CD4-positive, alpha-beta T cell treated with Interleukin-4 for 1 hour (primary cell): ENCODE measurements around the gene UMOD.
A peak's percentile ranks its signal among the peaks of the same experiment; 100 is the strongest.
"Not testable (repeated sequence)": the region's sequence is repeated elsewhere in the genome, so short reads cannot be mapped to it uniquely, and the experiment has no call there.

Experiments
- DNase-seq, 2 donors: peaks; one replicate each; pipeline ENCODE4 v3.0.0-alpha.2; 2020 to 2022

UMOD gene

DNA sequence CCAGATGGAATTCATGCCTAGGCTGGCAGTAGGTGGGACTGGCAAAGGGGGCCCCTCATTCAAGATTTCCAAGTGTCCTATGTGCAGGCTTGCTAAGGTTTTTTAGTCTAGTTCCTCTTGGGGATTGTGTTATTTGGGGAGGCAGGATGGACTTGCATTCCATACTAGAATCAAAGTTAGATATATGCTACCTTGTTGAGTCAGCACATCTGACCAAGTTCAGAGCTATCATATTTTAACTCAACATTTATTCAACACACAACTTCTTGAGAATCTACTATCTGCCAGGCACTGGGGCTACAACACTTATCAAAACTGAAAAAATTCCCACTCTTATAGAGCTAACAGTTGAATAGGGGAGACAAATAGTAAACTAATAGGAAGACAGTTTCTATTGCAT, 31.9 kb downstream of the UMOD start:
- DNase-seq = no peak

DNA sequence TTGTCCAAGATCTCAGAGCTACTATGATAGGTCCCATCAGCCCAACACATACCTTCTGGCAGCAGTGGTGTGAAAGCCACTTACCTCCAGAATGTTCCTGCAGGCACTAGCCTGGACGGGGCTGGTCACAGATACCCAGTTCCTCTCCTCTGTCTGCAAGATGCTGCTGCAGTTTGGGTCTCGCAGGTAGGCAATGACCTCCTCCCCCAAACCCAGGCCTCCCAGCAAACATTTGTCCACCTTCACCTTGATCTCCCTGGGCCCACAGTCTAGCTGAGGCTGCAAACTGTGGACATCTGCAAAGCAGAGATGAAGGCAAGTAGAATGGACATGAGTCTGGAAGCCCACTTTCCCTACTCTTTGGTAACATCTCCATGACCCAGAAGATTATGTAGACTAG, 32.3 kb downstream of the UMOD start:
- no peak for DNase-seq

GRCh38 chr16:20319406-20319805, 33.1 kb downstream of the UMOD start:
- no peak for DNase-seq

DNA sequence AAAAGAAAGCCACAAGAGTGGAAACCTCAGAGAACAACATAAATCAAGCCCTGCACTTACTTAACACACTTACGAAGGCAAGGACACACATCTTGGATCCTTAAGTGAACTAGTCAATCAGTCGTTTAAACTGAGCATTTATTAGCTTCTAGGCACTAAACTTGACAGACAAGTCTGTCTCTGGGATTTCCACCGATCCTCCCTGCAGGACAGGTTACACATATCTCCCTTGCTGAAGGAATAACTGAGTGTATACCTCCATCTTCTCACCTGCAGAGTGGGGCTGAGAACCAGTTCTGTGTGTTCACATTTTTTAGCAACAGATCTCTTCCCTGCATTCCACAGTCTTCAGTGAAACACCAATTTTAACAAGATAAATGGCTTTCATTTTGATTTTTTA, 34.1 kb downstream of the UMOD start:
- DNase-seq = no peak

DNA sequence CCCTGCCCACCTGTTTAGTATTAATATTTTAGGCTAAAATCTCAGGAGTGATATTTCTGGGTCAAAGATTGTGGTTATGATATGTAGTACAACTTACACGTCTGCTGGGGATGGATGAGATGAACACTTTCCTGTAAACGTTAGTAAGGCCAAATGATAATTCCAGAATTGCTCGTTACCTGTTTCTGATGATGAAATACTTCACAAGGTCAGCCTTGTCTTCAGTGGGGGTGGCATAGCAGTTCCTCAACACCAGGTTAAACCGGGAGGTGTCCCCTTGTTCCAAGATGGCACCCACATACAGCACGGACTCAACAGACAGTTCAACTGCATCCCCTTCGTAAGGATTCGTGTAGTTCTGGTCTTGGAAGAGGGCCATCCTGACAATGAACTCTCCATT, 34.5 kb downstream of the UMOD start:
- DNase-seq = no peak

DNA sequence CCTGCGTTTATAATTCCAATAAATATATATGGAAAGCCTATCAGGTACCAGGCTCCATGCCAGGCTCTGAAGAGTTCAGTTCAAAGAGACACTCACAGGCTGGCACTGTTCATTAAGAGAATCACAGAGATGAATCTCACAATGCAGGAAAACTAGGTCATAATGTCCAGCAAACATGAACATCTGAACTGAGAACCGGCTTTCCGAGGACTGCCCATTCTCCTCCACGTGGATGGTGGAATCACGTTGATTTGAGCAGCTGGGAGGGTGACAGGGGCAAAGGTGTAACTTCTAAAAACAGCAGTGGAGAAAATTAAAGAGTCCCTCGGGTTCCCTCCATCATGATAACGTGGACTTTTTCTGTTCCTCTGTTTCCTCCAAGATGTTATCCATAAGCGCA, 35.4 kb downstream of the UMOD start:
- DNase-seq = no peak

GRCh38 chr16:20316715-20317114, 35.8 kb downstream of the UMOD start:
- DNase-seq = no peak

DNA sequence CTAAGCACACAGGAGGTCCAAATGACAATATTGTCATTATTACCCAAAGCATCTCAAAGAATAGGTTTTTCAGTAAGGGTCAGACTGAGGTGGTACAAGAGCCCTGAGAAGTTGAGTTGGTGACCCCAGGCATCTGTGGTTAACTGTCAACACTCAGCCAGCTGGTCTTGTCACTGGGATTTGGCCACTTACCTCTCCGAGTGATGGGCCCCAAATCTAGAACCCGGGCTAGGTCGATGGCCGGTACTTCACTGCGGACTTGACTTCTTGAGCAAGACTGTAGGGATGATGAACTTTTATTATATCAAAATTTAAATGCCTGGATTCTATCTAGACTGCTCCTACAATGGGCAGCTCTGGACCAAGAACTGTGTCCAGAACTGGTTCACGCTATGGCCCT, 36.8 kb downstream of the UMOD start:
- no peak for DNase-seq

GRCh38 chr16:20314575-20314974, 37.9 kb downstream of the UMOD start:
- DNase-seq = no peak

GRCh38 chr16:20313741-20314140, 38.8 kb downstream of the UMOD start:
- no peak for DNase-seq

DNA sequence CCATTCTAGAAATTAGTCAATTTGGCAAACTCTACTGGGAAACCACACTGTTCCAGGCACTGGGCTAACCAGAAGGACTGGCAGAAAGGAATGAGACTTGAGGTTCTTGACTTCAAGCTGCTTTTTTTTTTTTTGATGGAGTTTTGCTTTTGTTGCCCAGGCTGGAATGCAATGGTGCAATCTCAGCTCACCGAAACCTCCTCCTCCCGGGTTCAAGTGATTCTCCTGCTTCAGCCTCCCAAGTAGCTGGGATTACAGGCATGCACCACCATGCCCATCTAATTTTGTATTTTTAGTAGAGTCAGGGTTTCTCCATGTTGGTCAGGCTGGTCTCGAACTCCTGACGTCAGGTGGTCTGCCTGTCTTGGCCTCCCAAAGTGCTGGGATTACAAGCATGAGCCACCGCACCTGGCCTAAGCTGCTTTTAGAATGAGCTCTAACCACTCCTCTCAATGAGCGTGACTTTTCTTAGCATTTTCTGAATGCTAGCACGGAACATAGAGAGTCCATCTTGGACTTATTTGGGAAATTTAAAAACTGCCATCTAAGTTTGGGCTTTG, 39.9 kb downstream of the UMOD start:
- DNase-seq = not testable (repeated sequence)

DNA sequence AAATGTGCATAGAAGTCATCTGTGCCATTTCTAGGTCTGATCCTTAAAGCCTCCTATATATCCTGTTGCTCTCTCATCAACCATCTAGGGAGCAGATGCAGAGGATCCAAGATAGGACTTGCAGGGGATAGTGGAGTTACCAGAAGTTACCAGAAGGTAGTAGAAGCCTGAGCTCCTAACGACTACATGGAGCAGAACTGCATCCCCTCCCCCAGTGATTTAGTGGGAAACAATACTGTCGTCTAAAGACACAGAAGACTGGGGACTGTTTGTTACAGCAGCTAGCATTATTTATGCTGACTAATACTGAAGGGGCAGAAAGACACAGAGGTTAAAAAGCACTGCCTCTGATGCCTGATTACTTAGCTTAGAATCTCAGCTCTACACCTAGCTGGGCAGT, 41.0 kb downstream of the UMOD start:
- DNase-seq = no peak

DNA sequence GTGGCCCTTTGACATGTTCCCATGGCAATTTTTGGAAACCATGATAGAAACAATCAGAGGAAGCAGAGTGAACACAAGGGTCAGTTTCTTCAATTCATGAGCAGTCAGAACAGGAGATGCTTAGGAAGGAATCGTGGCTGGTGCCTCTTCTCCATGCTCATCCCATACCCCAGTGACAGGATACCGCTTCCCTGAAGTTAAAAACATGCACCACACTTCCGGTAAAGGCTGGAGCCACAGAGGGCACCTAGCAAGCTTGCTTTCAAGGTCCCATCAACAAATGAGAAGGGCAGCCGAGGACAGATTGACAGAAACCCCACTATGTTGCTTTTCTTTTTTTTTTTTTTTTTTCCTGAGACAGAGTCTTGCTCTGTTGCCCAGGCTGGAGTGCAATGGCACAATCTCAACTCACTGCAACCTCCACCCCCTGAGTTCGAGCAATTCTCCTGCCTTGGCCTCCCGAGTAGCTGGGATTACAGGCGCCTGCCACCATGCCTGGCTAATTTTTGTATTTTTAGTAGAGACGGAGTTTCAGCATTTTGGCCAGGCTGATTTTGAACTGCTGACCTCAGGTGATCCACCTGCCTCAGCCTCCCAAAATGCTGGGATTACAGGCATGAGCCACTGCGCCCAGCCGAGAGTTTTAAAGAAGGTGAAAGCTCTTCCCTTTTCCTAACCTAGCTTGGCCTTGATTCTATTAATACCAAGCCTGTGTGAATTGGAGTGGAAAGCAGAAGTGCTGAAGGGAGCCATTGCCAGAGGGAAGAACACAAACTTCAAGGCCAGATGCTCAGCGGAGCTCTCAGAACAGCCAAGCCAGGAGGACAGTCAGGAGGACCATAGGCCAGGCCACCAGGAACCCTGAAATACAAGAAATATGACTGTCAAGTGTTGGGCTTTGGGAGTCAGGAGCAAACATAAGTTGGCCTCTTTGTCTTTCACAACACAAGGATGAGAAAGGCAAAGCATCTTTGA, 41.8 kb downstream of the UMOD start:
- no peak for DNase-seq

DNA sequence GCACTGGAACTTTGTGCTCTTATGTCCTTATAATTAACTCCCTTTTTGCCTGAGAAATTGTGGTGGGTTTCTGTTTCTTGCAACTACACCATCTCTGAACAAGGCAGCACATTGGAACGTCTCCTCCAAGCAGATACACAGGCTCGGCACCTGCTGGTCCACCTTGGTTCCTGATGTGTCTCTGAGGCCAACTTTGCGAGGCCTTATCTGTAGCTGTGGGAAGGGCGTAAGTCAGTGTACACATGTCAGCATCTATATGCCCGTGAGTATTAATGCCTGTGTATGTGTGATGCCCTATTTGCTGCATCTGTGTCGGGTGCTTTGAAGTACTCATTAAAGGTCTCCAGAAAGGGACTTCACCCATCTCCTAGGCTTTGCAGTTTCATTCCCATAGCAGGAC, 42.7 kb downstream of the UMOD start:
- no peak for DNase-seq

DNA sequence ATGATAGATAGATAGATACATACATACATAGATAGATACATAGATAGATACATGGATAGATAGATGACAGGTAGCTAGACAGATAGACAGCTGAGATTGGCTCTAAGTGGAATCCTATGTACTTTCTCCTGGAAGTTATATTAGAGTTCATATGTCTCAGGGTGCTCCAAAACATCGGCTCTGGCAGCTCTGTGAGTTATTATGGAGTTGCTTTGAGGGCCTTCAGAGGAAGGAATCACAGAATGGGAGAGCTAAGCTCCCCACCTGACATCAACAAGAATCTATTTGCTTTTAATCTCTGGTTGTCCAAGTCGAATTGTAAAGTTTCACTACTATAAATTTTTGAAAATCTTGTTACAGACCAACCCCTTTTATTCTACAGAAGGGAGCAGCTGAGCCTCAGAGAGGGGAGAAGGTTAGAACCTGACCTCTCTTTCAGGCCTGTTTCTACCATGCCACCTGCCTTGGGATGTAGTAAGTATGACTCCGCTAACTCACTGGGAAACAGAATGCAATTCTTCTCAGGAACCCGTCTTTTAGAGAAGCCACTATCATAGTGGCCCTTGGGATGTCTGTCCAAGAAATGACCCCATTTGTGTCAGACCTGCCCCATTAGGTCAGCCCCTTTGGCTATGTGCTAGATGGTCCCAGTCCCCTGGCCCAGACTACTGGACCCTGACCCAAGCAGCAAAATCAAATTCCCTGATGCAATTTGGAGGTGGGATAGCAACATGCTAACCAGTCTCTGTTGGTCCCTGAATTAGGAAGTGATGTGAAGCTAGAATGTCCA, 43.5 kb downstream of the UMOD start:
- no peak for DNase-seq

GRCh38 chr16:20308266-20308665, 44.2 kb downstream of the UMOD start:
- DNase-seq = no peak

DNA sequence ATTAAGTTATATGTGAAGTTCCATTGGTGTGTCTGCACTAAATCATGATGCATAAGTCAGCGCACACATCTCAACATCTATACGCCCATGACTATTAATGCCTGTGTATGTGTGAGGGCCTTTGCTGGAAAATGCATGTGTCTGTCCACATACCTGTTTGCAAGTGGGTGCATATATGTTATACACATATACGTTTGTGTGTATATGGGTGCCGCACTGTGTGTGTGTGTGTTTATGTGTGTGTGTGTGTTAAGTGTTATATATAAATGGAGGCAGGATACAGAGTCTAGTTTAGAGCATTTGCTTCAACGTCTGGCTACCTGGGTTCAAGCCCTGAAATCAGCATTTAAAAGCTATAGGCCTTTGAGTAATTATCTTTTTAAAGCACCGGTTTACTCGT, 44.7 kb downstream of the UMOD start:
- DNase-seq = no peak

- no peak for DNase-seq
Measured at GRCh38 chr16:20307240-20307671, 45.3 kb downstream of the UMOD start.

GRCh38 chr16:20306401-20306800, 46.1 kb downstream of the UMOD start:
- DNase-seq = no peak

- DNase-seq = no peak
Measured at GRCh38 chr16:20303012-20303411, 49.5 kb downstream of the UMOD start.

GRCh38 chr16:20302389-20302788, 50.1 kb downstream of the UMOD start:
- DNase-seq = no peak

DNA sequence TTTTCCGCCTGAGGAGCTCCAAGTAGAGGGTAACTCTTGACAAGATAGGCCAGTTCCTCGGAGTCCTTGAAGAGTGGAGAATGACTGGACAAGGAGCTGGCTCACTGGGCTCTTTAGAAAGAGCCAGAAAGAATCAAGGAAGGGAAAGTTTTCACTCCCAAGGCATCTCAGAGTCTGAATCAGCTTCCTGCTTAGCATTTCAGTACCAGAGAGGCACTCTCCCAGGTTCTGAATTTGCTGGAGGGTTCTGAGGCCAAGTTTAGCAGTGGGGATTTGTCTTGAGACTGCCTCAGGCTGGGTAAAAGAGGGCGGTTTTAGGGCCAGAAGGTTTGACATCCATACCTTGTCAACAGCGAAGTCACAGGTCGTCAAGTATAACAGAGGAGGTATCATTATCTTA, 50.7 kb downstream of the UMOD start:
- DNase-seq = no peak

- DNase-seq = peak; percentile 10 to 28
Measured at GRCh38 chr16:20300312-20301097, 52.0 kb downstream of the UMOD start.
